GM12878 (cell line): ENCODE results near the gene BATF. TPM values are rescaled to one million over a fixed set of nuclear protein-coding genes. Genes with fewer than 3 reads are reported as not detected.

Experiments used
- ATAC-seq: fragments of 200-7000 bp; cut with Tn5 transposase; 3 replicates; pipeline ENCODE4 v1.9.1; 2020; ENCODE audit warnings: mild to moderate bottlenecking, moderate library complexity
- BruUV-seq: library from RNA; stranded (reverse); fragments of 400-500 nt; replicated peaks from 2 replicates; lab custom pipeline; 2021; lab: Mats Ljungman, UMichigan
- CTCF ChIA-PET: fragments of 300-600 bp; sonication (Branson Sonifier 250); formaldehyde crosslinking; extraction: SDS; loops from one replicate; lab custom pipeline; 2021; ENCODE audit warnings: inconsistent platforms; lab: Yijun Ruan, JAX
- POLR2A ChIA-PET: fragments of 350-600 bp; formaldehyde crosslinking; extraction: SDS; loops from one replicate; lab custom pipeline; 2021; ENCODE audit warnings: inconsistent platforms; lab: Charles Lee
- RAD21 ChIA-PET: fragments of 300-600 bp; sonication (Branson Sonifier 250); formaldehyde crosslinking; loops from one replicate; lab custom pipeline; 2023; ENCODE audit warnings: antibody characterized with exemption; ENCODE audit not compliant: unreplicated experiment; lab: Charles Lee
- SMC1A ChIA-PET: fragments of 300-600 bp; sonication (Branson Sonifier 250); formaldehyde crosslinking; loops from one replicate; lab custom pipeline; 2023; ENCODE audit not compliant: unreplicated experiment, uncharacterized antibody; lab: Charles Lee
- DNase-seq: peaks from one replicate; pipeline ENCODE4 v3.0.0-alpha.2; 2011; ENCODE audit warnings: low read depth, low spot score
- FAIRE-seq: peaks from 3 replicates; lab custom pipeline; 2011; peaks lifted over from hg19 to GRCh38; lab: Jason Lieb, UNC
- H2AFZ ChIP-seq: 2 replicates; pipeline ENCODE4 v1.6.0; 2011; ENCODE audit warnings: low read depth, low read length, control low read depth; ENCODE audit not compliant: control insufficient read depth
- H3K27ac ChIP-seq: 2 replicates; pipeline ENCODE4 v1.5.1; 2011; ENCODE audit warnings: control low read depth; ENCODE audit not compliant: control insufficient read depth, insufficient read depth
- H3K27me3 ChIP-seq, 2 experiments: replicated peaks in 1 of 2; 2 replicates each; pipeline versions ENCODE4 v1.6.0 to v1.6.1; 2011; ENCODE audit warnings: low read length in 1 of 2; ENCODE audit not compliant: control insufficient read depth in 2 of 2, insufficient read depth in 2 of 2
- H3K36me3 ChIP-seq, 2 experiments: 2 replicates each; pipeline ENCODE4 v1.5.1; 2011; ENCODE audit warnings: low read length in 1 of 2; ENCODE audit not compliant: control insufficient read depth in 2 of 2, insufficient read depth in 2 of 2
- H3K4me1 ChIP-seq: 2 replicates; pipeline ENCODE4 v1.6.1; 2011; ENCODE audit warnings: mild to moderate bottlenecking, low read length, moderate library complexity, mixed read lengths; ENCODE audit not compliant: control insufficient read depth, insufficient read depth
- H3K4me2 ChIP-seq: 2 replicates; pipeline ENCODE4 v1.6.0; 2011; ENCODE audit warnings: control low read depth; ENCODE audit not compliant: control insufficient read depth, insufficient read depth
- H3K4me3 ChIP-seq: fragments of 200-600 bp; sonication (generic); 2 replicates; pipeline ENCODE4 v1.5.1; 2016
- H3K79me2 ChIP-seq: 2 replicates; pipeline ENCODE4 v1.6.0; 2011; ENCODE audit warnings: low read length; ENCODE audit not compliant: control insufficient read depth, insufficient read depth
- H3K9ac ChIP-seq: 2 replicates; pipeline ENCODE4 v1.8.0; 2011; ENCODE audit warnings: low read length, control low read depth, mixed read lengths; ENCODE audit not compliant: control insufficient read depth, insufficient read depth
- H3K9me3 ChIP-seq: replicated peaks from 3 replicates; pipeline ENCODE4 v1.5.1; 2011; ENCODE audit warnings: mild to moderate bottlenecking, low read length; ENCODE audit not compliant: control insufficient read depth, insufficient read depth
- H4K20me1 ChIP-seq: 2 replicates; pipeline ENCODE4 v1.6.0; 2011; ENCODE audit not compliant: control insufficient read depth, insufficient read depth
- BMI1 ChIP-seq: fragments of 450-650 bp; IDR thresholded peaks from 2 replicates; pipeline ENCODE4 v1.6.1; 2016; ENCODE audit warnings: mild to moderate bottlenecking, moderate library complexity, borderline replicate concordance
- BRCA1 ChIP-seq: IDR thresholded peaks from 2 replicates; pipeline ENCODE4 v1.6.1; 2011; ENCODE audit warnings: low read depth, low read length, improper control_type of control experiment
- CBX3 ChIP-seq: fragments of 200-600 bp; sonication (generic); IDR thresholded peaks from 2 replicates; pipeline ENCODE4 v1.6.1; 2016; ENCODE audit warnings: low read depth, borderline replicate concordance
- CREB1 ChIP-seq: IDR thresholded peaks from 2 replicates; pipeline ENCODE4 v1.6.1; 2012; ENCODE audit warnings: low read depth, mild to moderate bottlenecking, inconsistent platforms
- GATAD2B ChIP-seq: fragments of 450-650 bp; conservative IDR thresholded peaks from 2 replicates; pipeline ENCODE4 v1.6.1; 2017; ENCODE audit warnings: low read depth, mild to moderate bottlenecking, moderate library complexity
- MTA2 ChIP-seq: fragments of 450-650 bp; IDR thresholded peaks from 2 replicates; pipeline ENCODE4 v1.6.1; 2016; ENCODE audit warnings: low read depth, mild to moderate bottlenecking, moderate library complexity
- NFIC ChIP-seq: IDR thresholded peaks from 2 replicates; pipeline ENCODE4 v1.6.1; 2012; ENCODE audit warnings: low read depth, mild to moderate bottlenecking, inconsistent platforms, low read length, moderate library complexity
- PAX5 ChIP-seq: IDR thresholded peaks from 2 replicates; pipeline ENCODE4 v1.6.1; 2011; ENCODE audit warnings: low read depth, low read length, borderline replicate concordance
- RAD51 ChIP-seq: fragments of 450-650 bp; IDR thresholded peaks from 2 replicates; pipeline ENCODE4 v1.6.1; 2016; ENCODE audit warnings: moderate library complexity, mild to moderate bottlenecking, inconsistent platforms
- RB1 ChIP-seq: fragments of 450-650 bp; formaldehyde crosslinking; IDR thresholded peaks from 2 replicates; pipeline ENCODE4 v1.6.1; 2017; ENCODE audit warnings: mild to moderate bottlenecking, borderline replicate concordance
- SREBF2 ChIP-seq: IDR thresholded peaks from 2 replicates; pipeline ENCODE4 v1.6.1; 2012; ENCODE audit warnings: mild to moderate bottlenecking, low read length
- SUZ12 ChIP-seq: fragments of 200-600 bp; sonication (generic); IDR thresholded peaks from one replicate; pipeline ENCODE4 v1.6.1; 2018; ENCODE audit warnings: antibody characterized with exemption, mild to moderate bottlenecking; ENCODE audit not compliant: unreplicated experiment
- ZBED1 ChIP-seq: IDR thresholded peaks from 2 replicates; pipeline ENCODE4 v1.6.1; 2016; ENCODE audit warnings: borderline replicate concordance
- ZNF207 ChIP-seq: fragments of 450-650 bp; IDR thresholded peaks from 2 replicates; pipeline ENCODE4 v1.6.1; 2014; ENCODE audit warnings: antibody characterized with exemption, mild to moderate bottlenecking, borderline replicate concordance
- WGBS: methylation state at CpG from one replicate; pipeline ENCODE4 v1.1.6; 2016; ENCODE audit warnings: low lambda C conversion rate; ENCODE audit not compliant: insufficient replicate concordance, insufficient coverage; ENCODE audit errors: missing lambda C conversion rate; 5-methylcytosine and 5-hydroxymethylcytosine counted together
- in situ Hi-C: fragments of 300-500 bp; cut with MboI; formaldehyde crosslinking; loops from 9 replicates; pipeline ENCODE4 v1.14.3; 2018; ENCODE audit warnings: mixed read lengths
- intact Hi-C: fragments of 100-400 bp; cut with micrococcal nuclease; formaldehyde crosslinking; loops from one replicate; pipeline ENCODE4 v1.14.2; 2022; ENCODE audit not compliant: unreplicated experiment
- polyA plus RNA-seq, 11 experiments: library from polyadenylated mRNA; depleted of rRNA in 4 of 11; unstranded in 6 of 11; stranded (reverse) in 5 of 11; fragments of >200 nt; fragmentation: Nextera tagmentation in 4 of 11; fragmentation: Illumina TruSeq in 1 of 11; extraction: Ambion mirVana in 4 of 11; extraction: Trizol in 1 of 11; gene quantifications; 1 replicate in 1 of 11; 2 replicates in 10 of 11; pipeline versions ENCODE4 v1.2.1 to v1.2.3, GENCODE V29; 2011 to 2016; ENCODE audit warnings: inconsistent platforms in 2 of 11, missing spikeins in 2 of 11, low read depth in 1 of 11
- total RNA-seq, 4 experiments: library from RNA; depleted of rRNA in 3 of 4; stranded (reverse); fragments of >200 nt in 3 of 4; fragmentation: Illumina TruSeq in 1 of 4; extraction: Trizol in 1 of 4; gene quantifications; 2 replicates each; pipeline versions ENCODE4 v1.2.1 to v1.2.3, GENCODE V29; 2013 to 2021
- TF ChIP-seq, protein P1 (sequence below): IDR thresholded peaks from 2 replicates; pipeline ENCODE4 v1.6.1; 2011; ENCODE audit warnings: low read depth, low read length, improper control_type of control experiment, borderline replicate concordance

The BATF gene
- total and polyA plus RNA-seq, 10 of the 15 experiments (the other 5 are each of a cell fraction or from before 2014, with no cell fraction given): 10.0 to 154 (median 103) TPM

DNA sequence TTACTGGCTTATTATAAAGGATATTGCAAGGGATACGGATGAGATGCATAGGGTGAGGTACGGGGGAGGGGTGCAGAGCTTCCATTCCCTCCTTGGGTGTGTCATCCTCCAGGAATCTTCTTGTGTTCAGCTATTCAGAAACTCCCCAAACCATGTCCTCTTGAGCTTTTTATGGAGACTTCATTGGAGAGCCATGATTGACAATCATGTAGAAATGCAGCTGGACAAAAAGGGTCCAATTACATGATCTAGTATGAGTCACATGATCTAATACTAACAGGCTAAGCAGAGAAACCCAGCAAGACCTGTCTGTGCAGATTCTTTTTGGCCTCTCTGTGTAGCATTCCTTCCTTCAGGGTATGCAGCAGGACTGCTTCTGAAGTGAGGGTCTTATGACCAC lies 32.2 kb downstream of the BATF start:
- ATAC-seq (no peak), FAIRE-seq (no peak), DNase-seq (no peak)
- Histone ChIP-seq H4K20me1 (no peaks in the 10 kb centered on the region), H3K36me3 (no peaks in the 10 kb centered on the region), H3K4me3 (no peak overlapping the region), H3K27ac (no peak overlapping the region), H3K4me2 (no peak overlapping the region), H3K9me3 (peaks cover 5% of the 10 kb centered on the region; the same call in 2 of the 3 replicates), H3K79me2 (no peaks in the 10 kb centered on the region), H2AFZ (no peak overlapping the region), H3K9ac (no peak overlapping the region), H3K4me1 (peaks cover 6% of the 10 kb centered on the region), H3K27me3 (no peaks in the 10 kb centered on the region)
- in situ Hi-C loops (no loop called here), intact Hi-C loops (no loop called here)
- ChIA-PET CTCF (interaction anchor here (0.9 to 25.9 kb wide), 5 partner anchors 7 to 101 kb away, joined by 3 to 481 read pairs (median 4); partner anchors contain the start of gene BATF), RAD21 (interaction anchor here (0.7 kb wide), 1 partner anchor 107 kb away, joined by 4 read pairs; the partner anchor contains the start of gene TTLL5), SMC1A (interaction anchor here (3.0 to 13.7 kb wide), 3 partner anchors 14 to 62 kb away, joined by 12 to 257 read pairs (median 98); partner anchors contain the start of gene BATF), POLR2A (interaction anchor here (1.1 kb wide), 1 partner anchor 24 kb away, joined by 3 read pairs; the partner anchor contains the start of gene FLVCR2)
- WGBS: 28% methylated on average over 2 of the region's 2 CpGs
- TF ChIP-seq CBX3 (no peak), SREBF2 (no peak), ZNF207 (no peak), BMI1 (no peak), GATAD2B (no peak), NFIC (no peak), RAD51 (no peak), RB1 (no peak), ZBED1 (no peak), PAX5 (no peak), SUZ12 (no peak), BRCA1 (no peak), MTA2 (no peak), CREB1 (no peak)
- TF ChIP-seq, protein P1, sequence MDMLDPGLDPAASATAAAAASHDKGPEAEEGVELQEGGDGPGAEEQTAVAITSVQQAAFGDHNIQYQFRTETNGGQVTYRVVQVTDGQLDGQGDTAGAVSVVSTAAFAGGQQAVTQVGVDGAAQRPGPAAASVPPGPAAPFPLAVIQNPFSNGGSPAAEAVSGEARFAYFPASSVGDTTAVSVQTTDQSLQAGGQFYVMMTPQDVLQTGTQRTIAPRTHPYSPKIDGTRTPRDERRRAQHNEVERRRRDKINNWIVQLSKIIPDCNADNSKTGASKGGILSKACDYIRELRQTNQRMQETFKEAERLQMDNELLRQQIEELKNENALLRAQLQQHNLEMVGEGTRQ: no peak
- BruUV-seq: no TSS peak
